ENCODE data around the gene QRICH2.
"Not testable (repeated sequence)": the region's sequence is repeated elsewhere in the genome, so short reads cannot be mapped to it uniquely, and the experiment has no call there.

QRICH2 gene

GRCh38 chr17:76233588-76234353, 74.3 kb downstream of the QRICH2 start:
- DNase-seq (ENCODE audit: low spot score) = no peak
- in situ Hi-C loops (cut with MboI; ENCODE audit: low sequenced_read_pairs, unreplicated experiment) = no loop called here
- no peak for TF ChIP-seq CTCF (IDR thresholded peaks at IDR 0.05; ENCODE audit: borderline replicate concordance, control extremely low read depth, extremely low read depth, insufficient read depth, missing control alignments)

- DNase-seq (ENCODE audit: low spot score) = no peak
- in situ Hi-C loops (cut with MboI; ENCODE audit: low sequenced_read_pairs, unreplicated experiment) = no loop called here
- TF ChIP-seq CTCF (IDR thresholded peaks at IDR 0.05; ENCODE audit: borderline replicate concordance, control extremely low read depth, extremely low read depth, insufficient read depth, missing control alignments) = no peak
Measured at GRCh38 chr17:76232342-76232741, 75.7 kb downstream of the QRICH2 start.

GRCh38 chr17:76226749-76227148, 81.3 kb downstream of the QRICH2 start:
- in situ Hi-C loops (cut with MboI; ENCODE audit: low sequenced_read_pairs, unreplicated experiment); DNase-seq (ENCODE audit: low spot score): not testable (repeated sequence)

- DNase-seq (ENCODE audit: low spot score); in situ Hi-C loops (cut with MboI; ENCODE audit: low sequenced_read_pairs, unreplicated experiment): not testable (repeated sequence)
Measured at GRCh38 chr17:76225373-76226086, 82.5 kb downstream of the QRICH2 start.

Measured in GM13976 (cell line).